WTC11 (cell line): Measurements from ENCODE around the gene SLC10A7.

Experiments used
- ZNF671 ChIP-seq: fragments of 250-450 bp; sonication (Bioruptor Pico); IDR thresholded peaks from 2 replicates; pipeline ENCODE4 v1.8.0; 2021; ENCODE audit warnings: mild to moderate bottlenecking
- TF ChIP-seq, protein P1 (sequence below): fragments of 200-600 bp; IDR thresholded peaks from 2 replicates; pipeline ENCODE4 v1.8.0; 2022; ENCODE audit warnings: antibody characterized with exemption
- TF ChIP-seq, protein P2 (sequence below): sonication (generic); formaldehyde crosslinking; IDR thresholded peaks from 2 replicates; pipeline ENCODE4 v1.8.1; 2022; ENCODE audit warnings: mild to moderate bottlenecking, moderate library complexity, missing genetic modification reagents

- TF ChIP-seq, protein P1, sequence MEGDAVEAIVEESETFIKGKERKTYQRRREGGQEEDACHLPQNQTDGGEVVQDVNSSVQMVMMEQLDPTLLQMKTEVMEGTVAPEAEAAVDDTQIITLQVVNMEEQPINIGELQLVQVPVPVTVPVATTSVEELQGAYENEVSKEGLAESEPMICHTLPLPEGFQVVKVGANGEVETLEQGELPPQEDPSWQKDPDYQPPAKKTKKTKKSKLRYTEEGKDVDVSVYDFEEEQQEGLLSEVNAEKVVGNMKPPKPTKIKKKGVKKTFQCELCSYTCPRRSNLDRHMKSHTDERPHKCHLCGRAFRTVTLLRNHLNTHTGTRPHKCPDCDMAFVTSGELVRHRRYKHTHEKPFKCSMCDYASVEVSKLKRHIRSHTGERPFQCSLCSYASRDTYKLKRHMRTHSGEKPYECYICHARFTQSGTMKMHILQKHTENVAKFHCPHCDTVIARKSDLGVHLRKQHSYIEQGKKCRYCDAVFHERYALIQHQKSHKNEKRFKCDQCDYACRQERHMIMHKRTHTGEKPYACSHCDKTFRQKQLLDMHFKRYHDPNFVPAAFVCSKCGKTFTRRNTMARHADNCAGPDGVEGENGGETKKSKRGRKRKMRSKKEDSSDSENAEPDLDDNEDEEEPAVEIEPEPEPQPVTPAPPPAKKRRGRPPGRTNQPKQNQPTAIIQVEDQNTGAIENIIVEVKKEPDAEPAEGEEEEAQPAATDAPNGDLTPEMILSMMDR, result no peak
- no peak for TF ChIP-seq ZNF671 (CRISPR knock-in tag)
- TF ChIP-seq, protein P2, sequence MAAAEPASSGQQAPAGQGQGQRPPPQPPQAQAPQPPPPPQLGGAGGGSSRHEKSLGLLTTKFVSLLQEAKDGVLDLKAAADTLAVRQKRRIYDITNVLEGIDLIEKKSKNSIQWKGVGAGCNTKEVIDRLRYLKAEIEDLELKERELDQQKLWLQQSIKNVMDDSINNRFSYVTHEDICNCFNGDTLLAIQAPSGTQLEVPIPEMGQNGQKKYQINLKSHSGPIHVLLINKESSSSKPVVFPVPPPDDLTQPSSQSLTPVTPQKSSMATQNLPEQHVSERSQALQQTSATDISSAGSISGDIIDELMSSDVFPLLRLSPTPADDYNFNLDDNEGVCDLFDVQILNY, result no peak
Measured at GRCh38 chr4:146488495-146489174, 33.1 kb downstream of the SLC10A7 start.
